Cardiac fibroblast (primary cell): ENCODE data around the gene TNFRSF11A.

Experiments
- DNase-seq, 2 donors: peaks; one replicate each; pipeline versions ENCODE4 v3.0.0 to v3.0.0-alpha.2; 2010; ENCODE audit warnings: low read depth in 2 of 2
- H3K4me3 ChIP-seq, 2 donors: replicated peaks in 1 of 2; 1 replicate in 1 of 2; 2 replicates in 1 of 2; pipeline ENCODE4 v1.5.1; 2011; ENCODE audit warnings: low read depth in 2 of 2, low read length in 2 of 2, mild to moderate bottlenecking in 2 of 2, moderate library complexity in 1 of 2
- CTCF ChIP-seq: IDR thresholded peaks from one replicate; pipeline ENCODE4 v1.5.1; 2011; ENCODE audit warnings: low read depth, mild to moderate bottlenecking, low read length, inconsistent platforms

The TNFRSF11A gene

GRCh38 chr18:62403120-62403519 lies 78.0 kb downstream of the TNFRSF11A start:
- DNase-seq, result no peak
- TF ChIP-seq CTCF, result no peak
- H3K4me3 ChIP-seq, result no peak overlapping the region

GRCh38 chr18:62404881-62405280 lies 79.8 kb downstream of the TNFRSF11A start:
- TF ChIP-seq CTCF, result no peak
- no peak overlapping the region for H3K4me3 ChIP-seq
- DNase-seq, result no peak

- no peak for DNase-seq
- no peak overlapping the region for H3K4me3 ChIP-seq
- no peak for TF ChIP-seq CTCF
Measured at GRCh38 chr18:62407660-62408059, 82.5 kb downstream of the TNFRSF11A start.

GRCh38 chr18:62409821-62410220 lies 84.7 kb downstream of the TNFRSF11A start:
- DNase-seq, result no peak
- TF ChIP-seq CTCF, result no peak
- no peak overlapping the region for H3K4me3 ChIP-seq

GRCh38 chr18:62412231-62412979 lies 87.3 kb downstream of the TNFRSF11A start:
- DNase-seq, result no peak
- H3K4me3 ChIP-seq, result no peak overlapping the region
- no peak for TF ChIP-seq CTCF

GRCh38 chr18:62413206-62413605 lies 88.1 kb downstream of the TNFRSF11A start:
- no peak overlapping the region for H3K4me3 ChIP-seq
- no peak for TF ChIP-seq CTCF
- no peak for DNase-seq

- no peak for TF ChIP-seq CTCF
- H3K4me3 ChIP-seq, result no peak overlapping the region
- no peak for DNase-seq
Measured at GRCh38 chr18:62418258-62418657, 93.1 kb downstream of the TNFRSF11A start.
